GM18511 (cell line): ENCODE data around the gene ABT1.
"Not testable (repeated sequence)": the region's sequence is repeated elsewhere in the genome, so short reads cannot be mapped to it uniquely, and the experiment has no call there.

Experiments
- ATAC-seq: cut with Tn5 transposase; IDR thresholded peaks from one replicate; pipeline ENCODE4 v1.9.1; 2021; ENCODE audit warnings: mild to moderate bottlenecking, moderate library complexity; ENCODE audit not compliant: unreplicated experiment

The ABT1 gene

GRCh38 chr6:26596579-26597388 is at the start of gene ABT1:
Gene ABT1, plus strand, starts transcription at chr6:26596953. Its CDS starts 30 bp downstream, at chr6:26596983.
- peak; percentile 80 for ATAC-seq

- ATAC-seq, result not testable (repeated sequence)
These were observed 49.4 kb upstream of the ABT1 start for GRCh38 chr6:26547363-26547762.

GRCh38 chr6:26550250-26550993 is 46.3 kb upstream of the ABT1 start:
- ATAC-seq, result no peak

GRCh38 chr6:26552205-26552604 is 44.5 kb upstream of the ABT1 start:
- no peak for ATAC-seq

- ATAC-seq, result no peak
These were observed 44.0 kb upstream of the ABT1 start for GRCh38 chr6:26552640-26553188.

- peak; percentile 46 for ATAC-seq
These were observed 43.5 kb upstream of the ABT1 start for GRCh38 chr6:26553264-26553634.

- ATAC-seq, result peak; percentile 56
These were observed 42.9 kb upstream of the ABT1 start for GRCh38 chr6:26553635-26554446.

- no peak for ATAC-seq
These were observed 42.4 kb upstream of the ABT1 start for GRCh38 chr6:26554447-26554696.

GRCh38 chr6:26554697-26555504 is 41.9 kb upstream of the ABT1 start:
- ATAC-seq, result peak; percentile 27

GRCh38 chr6:26555505-26556262 is 41.1 kb upstream of the ABT1 start:
- ATAC-seq, result no peak

- no peak for ATAC-seq
These were observed 40.3 kb upstream of the ABT1 start for GRCh38 chr6:26556263-26557070.

- no peak for ATAC-seq
These were observed 35.0 kb upstream of the ABT1 start for GRCh38 chr6:26561533-26562466.

GRCh38 chr6:26563488-26563887 is 33.3 kb upstream of the ABT1 start:
- ATAC-seq, result no peak

- ATAC-seq, result peak; percentile 79
These were observed 27.9 kb upstream of the ABT1 start for GRCh38 chr6:26568601-26569432.

- ATAC-seq, result no peak
These were observed 27.4 kb upstream of the ABT1 start for GRCh38 chr6:26569433-26569764.

- no peak for ATAC-seq
These were observed 26.5 kb upstream of the ABT1 start for GRCh38 chr6:26570027-26570809.
